Esophagus muscularis mucosa (tissue), 4 donors: ENCODE results near the gene PLXDC1.

Experiments
- CTCF ChIP-seq, 3 experiments: fragments of 200-600 bp in 2 of 3; fragments of 450-650 bp in 1 of 3; sonication (generic) in 2 of 3; IDR thresholded peaks; one replicate each; pipeline ENCODE4 v1.5.1; 2017 to 2019; ENCODE audit warnings: antibody characterized with exemption in 3 of 3, mild to moderate bottlenecking in 2 of 3, moderate library complexity in 1 of 3
- EP300 ChIP-seq: sonication (generic); formaldehyde crosslinking; IDR thresholded peaks from one replicate; pipeline ENCODE4 v1.6.1; 2017; ENCODE audit warnings: antibody characterized with exemption
- POLR2A ChIP-seq: fragments of 450-650 bp; IDR thresholded peaks from one replicate; pipeline ENCODE4 v1.6.1; 2017; ENCODE audit warnings: antibody characterized with exemption, moderate library complexity, mild to moderate bottlenecking, low read depth
- POLR2AphosphoS5 ChIP-seq, 2 donors: sonication (generic); formaldehyde crosslinking; IDR thresholded peaks; one replicate each; pipeline ENCODE4 v1.6.1; 2017; ENCODE audit warnings: antibody characterized with exemption in 2 of 2

GRCh38 chr17:39200957-39201510, 49.6 kb upstream of the PLXDC1 start:
- TF ChIP-seq POLR2A, result no peak
- no peak for TF ChIP-seq POLR2AphosphoS5 (IDR thresholded peaks at IDR 0.05)
- no peak for TF ChIP-seq CTCF (IDR thresholded peaks at IDR 0.05)
- no peak for TF ChIP-seq EP300
